GM13976 (cell line): ENCODE data around the gene SLC43A1.

Experiments used
- DNase-seq: peaks from one replicate; pipeline ENCODE4 v3.0.0; 2012; ENCODE audit warnings: low spot score
- in situ Hi-C: fragments of 300-500 bp; cut with MboI; formaldehyde crosslinking; loops from one replicate; pipeline ENCODE4 v1.12.0; 2022; ENCODE audit warnings: low sequenced_read_pairs, mixed read lengths, inconsistent platforms; ENCODE audit not compliant: unreplicated experiment
- TF ChIP-seq, protein P1 (sequence below): IDR thresholded peaks from 2 replicates; pipeline ENCODE4 v1.5.1; 2012; ENCODE audit warnings: borderline replicate concordance, mild to moderate bottlenecking; ENCODE audit not compliant: insufficient read depth; ENCODE audit errors: extremely low read depth, missing control alignments, control extremely low read depth

Gene SLC43A1

DNA sequence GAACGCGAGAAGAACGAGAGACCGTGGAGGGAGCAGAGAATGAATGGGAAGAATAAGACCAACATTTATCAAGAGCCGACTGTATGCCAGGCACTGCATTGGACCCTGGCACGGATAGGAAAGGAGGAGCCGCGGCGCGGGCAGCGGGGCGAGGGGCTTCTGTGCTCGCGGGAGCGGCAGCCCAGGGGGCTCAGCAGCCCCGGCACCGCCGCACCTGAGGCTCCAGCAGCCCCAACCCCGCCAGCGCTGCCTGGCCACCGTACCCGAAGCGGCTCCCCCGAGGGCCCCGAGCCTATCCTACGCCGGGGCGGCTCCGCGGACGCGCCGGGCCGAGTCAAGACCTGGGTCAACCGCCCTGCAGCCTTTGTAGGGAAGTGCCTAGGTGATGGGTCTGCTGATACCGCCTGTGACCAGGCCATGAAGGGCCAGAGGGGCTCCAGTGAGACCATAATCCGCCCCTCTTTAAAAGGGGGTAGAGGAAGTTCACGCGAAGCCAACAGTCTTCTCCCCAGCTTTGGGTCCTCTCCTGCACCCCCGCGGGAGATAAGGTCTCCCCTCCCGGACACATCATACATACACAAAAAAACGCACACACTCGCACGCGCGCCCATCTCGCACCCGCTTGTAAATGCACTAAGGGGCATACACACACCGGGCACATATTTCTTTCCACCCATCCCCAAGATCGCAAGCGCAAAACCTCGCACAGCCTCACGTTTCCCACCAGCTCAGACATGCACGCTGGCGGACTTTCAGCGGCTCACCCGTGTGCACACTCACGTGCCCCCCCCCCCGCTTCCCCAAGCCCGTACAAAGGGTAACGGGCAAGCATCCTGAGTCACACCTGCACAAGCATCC is 56.1 kb downstream of the SLC43A1 start:
- DNase-seq = peak; percentile 52
- TF ChIP-seq, protein P1, sequence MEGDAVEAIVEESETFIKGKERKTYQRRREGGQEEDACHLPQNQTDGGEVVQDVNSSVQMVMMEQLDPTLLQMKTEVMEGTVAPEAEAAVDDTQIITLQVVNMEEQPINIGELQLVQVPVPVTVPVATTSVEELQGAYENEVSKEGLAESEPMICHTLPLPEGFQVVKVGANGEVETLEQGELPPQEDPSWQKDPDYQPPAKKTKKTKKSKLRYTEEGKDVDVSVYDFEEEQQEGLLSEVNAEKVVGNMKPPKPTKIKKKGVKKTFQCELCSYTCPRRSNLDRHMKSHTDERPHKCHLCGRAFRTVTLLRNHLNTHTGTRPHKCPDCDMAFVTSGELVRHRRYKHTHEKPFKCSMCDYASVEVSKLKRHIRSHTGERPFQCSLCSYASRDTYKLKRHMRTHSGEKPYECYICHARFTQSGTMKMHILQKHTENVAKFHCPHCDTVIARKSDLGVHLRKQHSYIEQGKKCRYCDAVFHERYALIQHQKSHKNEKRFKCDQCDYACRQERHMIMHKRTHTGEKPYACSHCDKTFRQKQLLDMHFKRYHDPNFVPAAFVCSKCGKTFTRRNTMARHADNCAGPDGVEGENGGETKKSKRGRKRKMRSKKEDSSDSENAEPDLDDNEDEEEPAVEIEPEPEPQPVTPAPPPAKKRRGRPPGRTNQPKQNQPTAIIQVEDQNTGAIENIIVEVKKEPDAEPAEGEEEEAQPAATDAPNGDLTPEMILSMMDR = no peak
- in situ Hi-C loops = no loop called here

DNA sequence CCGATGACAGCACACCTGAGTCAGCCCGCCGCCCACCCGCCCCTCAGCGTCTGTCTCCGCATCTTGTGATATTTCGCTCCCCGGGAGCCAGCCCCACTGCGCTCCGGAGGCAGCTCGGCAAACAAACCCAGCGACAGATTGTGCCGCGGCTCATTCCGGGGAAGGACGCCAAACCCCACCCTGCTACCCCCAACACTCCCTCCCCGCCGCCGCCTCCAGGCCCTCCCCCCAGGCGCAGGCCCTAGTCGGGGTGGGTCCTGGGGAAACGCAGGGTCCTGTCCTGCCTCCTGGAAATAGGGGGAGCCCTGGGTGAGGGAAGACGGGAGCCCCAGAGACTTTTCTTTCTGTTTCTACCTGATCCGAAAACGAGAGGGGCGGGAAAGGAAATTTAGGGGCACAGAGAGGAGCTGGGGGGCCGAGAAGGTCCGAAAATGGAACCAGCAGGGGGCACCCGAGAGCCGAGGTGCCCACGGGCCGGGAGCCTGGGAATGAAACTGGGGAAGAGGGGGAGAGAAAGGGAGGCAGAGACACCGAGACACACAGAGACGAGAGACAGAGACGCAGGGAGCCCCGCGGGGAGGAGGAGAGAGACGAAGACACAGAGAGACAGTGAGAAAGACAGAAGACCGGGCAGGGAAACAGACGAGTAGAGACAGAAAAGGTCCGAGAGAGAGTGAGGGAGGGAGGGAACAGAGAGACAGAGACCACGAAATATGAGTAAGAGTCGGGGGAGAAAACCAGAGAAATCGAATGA is 56.9 kb downstream of the SLC43A1 start:
- in situ Hi-C loops = no loop called here
- TF ChIP-seq, protein P1 = peak; percentile 65
- DNase-seq = peak; percentile 72

DNA sequence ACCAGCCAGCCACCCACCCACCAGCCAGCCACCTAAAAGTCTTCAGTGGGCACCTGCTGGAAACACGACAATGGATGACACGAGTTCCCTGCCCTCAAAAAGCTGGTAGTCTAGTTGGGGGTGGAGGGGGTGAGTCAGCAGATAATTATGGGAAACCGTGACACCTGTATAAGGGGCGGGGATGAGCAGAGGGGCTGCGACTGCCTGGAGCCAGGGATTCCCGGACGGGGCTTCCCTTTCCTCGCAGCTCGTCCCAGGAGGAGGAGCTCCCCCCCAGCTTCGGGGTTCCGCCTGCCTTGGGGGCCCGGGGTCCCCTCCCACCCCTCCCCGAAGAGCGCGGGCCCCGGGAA is 57.5 kb downstream of the SLC43A1 start:
- in situ Hi-C loops = no loop called here
- no peak for DNase-seq

DNA sequence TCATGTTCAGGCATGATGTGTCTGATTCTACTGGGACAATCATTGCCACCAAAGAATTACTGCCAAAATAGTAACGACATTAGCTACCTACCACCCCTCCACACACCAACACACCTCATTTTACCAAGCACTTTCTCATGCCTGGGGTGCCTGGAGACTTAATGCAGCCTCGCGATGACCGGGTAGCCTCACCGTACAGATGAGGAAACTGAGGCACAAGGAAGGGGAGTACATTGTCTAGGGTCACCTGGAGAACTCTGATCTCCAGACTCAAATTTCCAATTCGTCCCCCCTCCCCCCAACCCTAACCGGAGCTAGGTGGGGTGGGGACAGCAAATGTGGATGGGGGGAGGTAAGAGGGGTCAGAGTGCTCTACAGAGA is 57.9 kb downstream of the SLC43A1 start:
- DNase-seq = no peak
- TF ChIP-seq, protein P1 = no peak
- in situ Hi-C loops = no loop called here

More for the DNA sequence above, 57.5 kb downstream of the SLC43A1 start:
- TF ChIP-seq, protein P1 = no peak

GRCh38 chr11:57456960-57457642 is 58.4 kb downstream of the SLC43A1 start:
- peak; percentile 85 for DNase-seq
- in situ Hi-C loops = no loop called here
- TF ChIP-seq, protein P1 = peak; percentile 98

GRCh38 chr11:57453543-57454177 is 61.8 kb downstream of the SLC43A1 start:
- DNase-seq = no peak
- in situ Hi-C loops = no loop called here

More at GRCh38 chr11:57453543-57454177, 61.8 kb downstream of the SLC43A1 start:
- TF ChIP-seq, protein P1 = no peak
